ENCODE results near the gene TSPAN5. TPM values are rescaled to one million over a fixed set of nuclear protein-coding genes. Genes with fewer than 3 reads are reported as not detected.

The TSPAN5 gene
- total RNA-seq, 1 donor from 2014 or later: 21.8 TPM

DNA sequence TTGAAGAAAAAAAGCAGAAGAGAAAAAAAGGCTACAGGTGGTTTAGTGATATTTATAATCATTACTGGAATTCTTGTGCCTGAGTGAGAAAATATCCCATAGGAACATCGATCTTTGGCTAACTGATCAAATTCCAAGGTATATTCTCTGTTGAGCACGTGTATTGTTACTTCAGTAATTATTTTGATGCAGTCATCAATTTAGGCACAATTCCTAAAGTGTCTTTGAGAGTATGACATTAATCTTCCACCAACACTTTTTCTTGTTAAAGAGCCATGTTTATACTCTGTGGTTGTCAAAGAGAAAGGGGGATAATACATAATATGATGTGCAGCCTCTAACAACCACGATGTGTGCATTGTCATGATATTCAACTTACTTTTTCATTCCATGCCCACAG is 151.1 kb downstream of the TSPAN5 start:
- Mint-ChIP-seq H3K27ac (ENCODE audit: unreplicated experiment) (no peak overlapping the region), H3K4me3 (ENCODE audit: unreplicated experiment) (no peak overlapping the region), H3K27me3 (ENCODE audit: unreplicated experiment) (peaks cover 3% of the 10 kb centered on the region), H3K9me3 (ENCODE audit: unreplicated experiment) (no peaks in the 10 kb centered on the region), H3K4me1 (ENCODE audit: unreplicated experiment) (peaks cover 15% of the 10 kb centered on the region), H3K36me3 (ENCODE audit: low read depth, unreplicated experiment) (peaks cover 9% of the 10 kb centered on the region)
- DNase-seq (ENCODE audit: low spot score): no peak
- TF ChIP-seq, protein P1, sequence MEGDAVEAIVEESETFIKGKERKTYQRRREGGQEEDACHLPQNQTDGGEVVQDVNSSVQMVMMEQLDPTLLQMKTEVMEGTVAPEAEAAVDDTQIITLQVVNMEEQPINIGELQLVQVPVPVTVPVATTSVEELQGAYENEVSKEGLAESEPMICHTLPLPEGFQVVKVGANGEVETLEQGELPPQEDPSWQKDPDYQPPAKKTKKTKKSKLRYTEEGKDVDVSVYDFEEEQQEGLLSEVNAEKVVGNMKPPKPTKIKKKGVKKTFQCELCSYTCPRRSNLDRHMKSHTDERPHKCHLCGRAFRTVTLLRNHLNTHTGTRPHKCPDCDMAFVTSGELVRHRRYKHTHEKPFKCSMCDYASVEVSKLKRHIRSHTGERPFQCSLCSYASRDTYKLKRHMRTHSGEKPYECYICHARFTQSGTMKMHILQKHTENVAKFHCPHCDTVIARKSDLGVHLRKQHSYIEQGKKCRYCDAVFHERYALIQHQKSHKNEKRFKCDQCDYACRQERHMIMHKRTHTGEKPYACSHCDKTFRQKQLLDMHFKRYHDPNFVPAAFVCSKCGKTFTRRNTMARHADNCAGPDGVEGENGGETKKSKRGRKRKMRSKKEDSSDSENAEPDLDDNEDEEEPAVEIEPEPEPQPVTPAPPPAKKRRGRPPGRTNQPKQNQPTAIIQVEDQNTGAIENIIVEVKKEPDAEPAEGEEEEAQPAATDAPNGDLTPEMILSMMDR (IDR thresholded peaks at IDR 0.05; ENCODE audit: unreplicated experiment): no peak

DNA sequence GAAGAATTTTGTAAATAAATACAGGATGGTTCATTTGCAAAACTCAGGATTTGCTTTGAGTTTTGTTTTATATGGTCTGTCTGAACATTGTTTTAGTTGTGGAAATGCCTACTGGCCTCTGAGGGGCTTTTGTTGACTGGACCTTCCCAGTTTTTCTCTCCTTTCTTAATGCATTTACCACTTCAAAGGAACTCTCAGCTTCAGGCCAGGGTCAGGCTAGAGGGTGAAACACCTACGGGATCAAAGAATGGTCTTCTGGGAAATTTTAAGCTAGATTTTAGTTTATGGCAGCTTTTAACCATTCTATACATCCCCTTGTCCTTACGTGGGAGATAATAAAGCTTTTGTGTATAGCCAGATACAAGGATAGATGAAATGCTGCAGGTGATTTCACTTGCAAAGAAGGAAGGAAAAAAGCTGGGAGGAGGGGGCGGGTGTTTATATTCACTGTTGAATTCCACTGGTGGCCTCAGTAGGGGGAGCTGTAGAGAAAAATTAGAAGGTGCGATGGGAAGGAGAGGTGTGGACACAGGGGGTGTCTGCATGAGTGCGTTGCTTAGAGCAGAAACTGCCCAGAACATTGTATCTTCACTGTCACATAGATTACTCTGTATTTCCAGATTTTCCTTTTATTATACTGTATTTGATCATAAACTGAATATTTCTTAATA is 151.8 kb downstream of the TSPAN5 start:
- H3K36me3 Mint-ChIP-seq (ENCODE audit: low read depth, unreplicated experiment): peaks cover 9% of the 10 kb centered on the region
- peaks cover 15% of the 10 kb centered on the region for H3K4me1 Mint-ChIP-seq (ENCODE audit: unreplicated experiment)
- DNase-seq (ENCODE audit: low spot score): peak; percentile 30
- no peaks in the 10 kb centered on the region for H3K9me3 Mint-ChIP-seq (ENCODE audit: unreplicated experiment)
- no peak overlapping the region for H3K27ac Mint-ChIP-seq (ENCODE audit: unreplicated experiment)
- TF ChIP-seq, protein P1 (IDR thresholded peaks at IDR 0.05; ENCODE audit: unreplicated experiment): no peak
- H3K27me3 Mint-ChIP-seq (ENCODE audit: unreplicated experiment): peaks cover 3% of the 10 kb centered on the region
- H3K4me3 Mint-ChIP-seq (ENCODE audit: unreplicated experiment): no peak overlapping the region

DNA sequence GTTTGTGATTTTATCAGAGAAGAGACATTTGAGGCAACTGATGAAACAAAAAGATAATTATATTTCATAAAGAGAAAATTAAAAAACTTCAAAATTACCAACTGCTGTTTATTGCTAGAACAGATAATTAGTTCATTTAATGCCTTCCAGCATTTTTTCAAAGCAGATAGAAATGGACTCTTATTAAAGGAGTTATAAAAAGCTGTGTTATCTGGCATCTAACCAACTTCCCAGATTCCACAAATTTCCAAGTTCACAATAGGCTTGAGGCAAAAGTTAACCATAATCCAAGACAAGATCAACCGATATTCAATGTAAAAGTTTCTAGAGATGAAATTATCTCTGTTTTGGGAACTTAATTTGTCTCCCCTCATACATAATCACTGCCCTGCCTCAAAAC is 152.4 kb downstream of the TSPAN5 start:
- no peaks in the 10 kb centered on the region for H3K9me3 Mint-ChIP-seq (ENCODE audit: unreplicated experiment)
- peaks cover 5% of the 10 kb centered on the region for H3K27me3 Mint-ChIP-seq (ENCODE audit: unreplicated experiment)
- H3K36me3 Mint-ChIP-seq (ENCODE audit: low read depth, unreplicated experiment): peaks cover 9% of the 10 kb centered on the region
- H3K4me1 Mint-ChIP-seq (ENCODE audit: unreplicated experiment): peaks cover 11% of the 10 kb centered on the region
- TF ChIP-seq, protein P1 (IDR thresholded peaks at IDR 0.05; ENCODE audit: unreplicated experiment): no peak
- no peak overlapping the region for H3K4me3 Mint-ChIP-seq (ENCODE audit: unreplicated experiment)
- no peak overlapping the region for H3K27ac Mint-ChIP-seq (ENCODE audit: unreplicated experiment)
- no peak for DNase-seq (ENCODE audit: low spot score)

DNA sequence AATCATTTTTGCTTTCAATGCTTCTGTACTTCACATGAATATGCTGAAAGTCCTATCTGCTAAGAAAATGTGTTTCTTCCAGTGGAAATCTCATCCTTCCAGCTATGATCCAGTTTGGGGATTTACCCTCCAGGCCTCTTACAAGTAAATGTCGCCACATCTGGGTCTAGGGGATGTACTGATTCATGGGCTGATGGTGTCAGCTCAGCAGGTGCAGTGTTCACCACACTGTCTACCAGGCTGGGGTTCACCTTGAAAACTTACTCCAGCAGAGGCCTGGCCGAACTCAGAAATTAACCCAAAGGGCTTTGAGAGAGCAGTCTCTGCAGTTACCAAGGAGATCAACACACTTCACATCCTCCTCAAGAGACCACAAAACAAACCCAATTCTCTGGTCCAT is 154.3 kb downstream of the TSPAN5 start:
- H3K9me3 Mint-ChIP-seq (ENCODE audit: unreplicated experiment): no peaks in the 10 kb centered on the region
- H3K27me3 Mint-ChIP-seq (ENCODE audit: unreplicated experiment): peaks cover 2% of the 10 kb centered on the region
- H3K27ac Mint-ChIP-seq (ENCODE audit: unreplicated experiment): no peak overlapping the region
- H3K36me3 Mint-ChIP-seq (ENCODE audit: low read depth, unreplicated experiment): peaks cover 9% of the 10 kb centered on the region
- H3K4me3 Mint-ChIP-seq (ENCODE audit: unreplicated experiment): no peak overlapping the region
- no peak for DNase-seq (ENCODE audit: low spot score)
- H3K4me1 Mint-ChIP-seq (ENCODE audit: unreplicated experiment): peaks cover 2% of the 10 kb centered on the region
- TF ChIP-seq, protein P1 (IDR thresholded peaks at IDR 0.05; ENCODE audit: unreplicated experiment): no peak

DNA sequence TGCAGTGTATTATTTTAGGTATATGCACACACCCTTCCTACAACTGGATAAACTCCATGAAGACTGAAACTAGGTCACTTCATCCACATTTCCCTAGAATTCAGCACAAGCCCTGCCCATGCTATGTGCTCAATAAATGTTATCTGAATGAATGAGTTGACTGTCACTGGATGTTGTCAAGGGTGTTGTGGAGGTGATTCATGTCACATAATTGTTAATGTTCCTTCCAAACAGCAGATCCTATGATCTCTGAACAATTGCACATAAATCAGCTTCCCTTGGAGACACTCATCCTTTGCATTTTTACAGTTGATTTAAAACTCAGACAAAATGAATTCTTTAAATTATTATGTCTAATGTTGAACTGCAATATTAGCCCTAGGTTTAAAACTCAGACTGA is 154.7 kb downstream of the TSPAN5 start:
- Mint-ChIP-seq H3K27ac (ENCODE audit: unreplicated experiment) (no peak overlapping the region), H3K4me1 (ENCODE audit: unreplicated experiment) (no peaks in the 10 kb centered on the region), H3K9me3 (ENCODE audit: unreplicated experiment) (no peaks in the 10 kb centered on the region), H3K36me3 (ENCODE audit: low read depth, unreplicated experiment) (peaks cover 9% of the 10 kb centered on the region), H3K4me3 (ENCODE audit: unreplicated experiment) (no peak overlapping the region), H3K27me3 (ENCODE audit: unreplicated experiment) (peaks cover 2% of the 10 kb centered on the region)
- TF ChIP-seq, protein P1 (IDR thresholded peaks at IDR 0.05; ENCODE audit: unreplicated experiment): no peak
- DNase-seq (ENCODE audit: low spot score): no peak

All from endothelial cell (in vitro differentiated cells).